HUES6 (cell line): ENCODE results near the gene LRRC1.
"Not testable (repeated sequence)": the region's sequence is repeated elsewhere in the genome, so short reads cannot be mapped to it uniquely, and the experiment has no call there.

Source experiments
- H3K27ac ChIP-seq: 2 replicates; pipeline ENCODE4 v1.7.0; 2013; ENCODE audit warnings: low read depth, mild to moderate bottlenecking, low read length, inconsistent platforms
- H3K27me3 ChIP-seq: 2 replicates; pipeline ENCODE4 v1.6.1; 2013; ENCODE audit warnings: low read length; ENCODE audit not compliant: control insufficient read depth, insufficient read depth
- H3K36me3 ChIP-seq: 2 replicates; pipeline ENCODE4 v1.6.1; 2013; ENCODE audit warnings: low read length; ENCODE audit not compliant: control insufficient read depth, insufficient read depth
- H3K4me1 ChIP-seq: 2 replicates; pipeline ENCODE4 v1.6.1; 2013; ENCODE audit warnings: low read length; ENCODE audit not compliant: control insufficient read depth, insufficient read depth
- H3K4me3 ChIP-seq: 2 replicates; pipeline ENCODE4 v1.5.1; 2013; ENCODE audit warnings: low read depth, low read length
- H3K9ac ChIP-seq: one replicate; pipeline ENCODE4 v1.6.1; 2013; ENCODE audit warnings: mild to moderate bottlenecking, low read length
- H3K9me3 ChIP-seq: 2 replicates; pipeline ENCODE4 v1.6.1; 2013; ENCODE audit warnings: low read depth, low read length; ENCODE audit not compliant: control insufficient read depth, insufficient read depth

Gene LRRC1

GRCh38 chr6:53766930-53767329, 27.9 kb upstream of the LRRC1 start:
- Histone ChIP-seq H3K27me3 (no peaks in the 10 kb centered on the region), H3K27ac (no peak overlapping the region), H3K36me3 (no peaks in the 10 kb centered on the region), H3K9me3 (no peaks in the 10 kb centered on the region), H3K4me1 (no peaks in the 10 kb centered on the region), H3K9ac (no peak overlapping the region), H3K4me3 (no peak overlapping the region)

DNA sequence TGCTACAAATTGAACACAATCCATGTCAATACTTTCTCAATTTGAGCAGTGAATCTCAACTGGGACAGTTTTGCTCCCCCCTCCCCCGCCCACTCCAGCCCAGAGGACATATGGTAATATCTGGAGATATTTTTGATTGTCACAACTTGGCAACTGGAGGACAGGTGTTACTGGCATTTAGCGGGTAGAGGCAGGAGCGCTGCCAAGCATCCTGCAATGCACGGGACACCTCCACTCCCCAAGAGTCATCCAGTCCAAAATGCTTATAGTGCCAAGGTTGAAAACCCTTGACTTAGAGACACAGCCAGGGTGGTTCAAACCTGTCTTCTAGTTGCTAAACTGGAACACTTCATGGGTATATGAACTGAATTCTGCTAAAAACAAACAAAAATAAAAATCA, 26.9 kb upstream of the LRRC1 start:
- Histone ChIP-seq H3K4me3 (no peak overlapping the region), H3K4me1 (no peaks in the 10 kb centered on the region)

DNA sequence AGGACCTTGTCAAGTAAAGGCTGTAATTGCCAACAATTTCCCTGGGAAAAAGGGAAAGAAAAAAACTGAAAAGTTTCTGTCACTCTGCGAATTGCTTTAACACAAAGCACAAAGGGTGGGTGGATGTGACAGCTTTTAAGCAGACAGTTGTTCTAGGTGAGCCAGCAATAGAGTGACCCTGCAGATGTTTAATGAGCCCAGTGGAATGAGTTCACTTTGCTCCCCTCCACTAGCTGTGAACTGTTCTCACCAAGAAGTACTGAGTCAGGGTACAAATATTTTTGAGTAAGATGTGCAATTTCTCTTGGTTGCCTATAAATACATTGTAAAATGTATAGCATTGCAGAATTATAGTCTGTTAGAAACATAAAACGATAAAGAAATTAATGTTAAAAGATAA, 26.2 kb upstream of the LRRC1 start:
- H3K4me1 ChIP-seq: no peaks in the 10 kb centered on the region
- no peaks in the 10 kb centered on the region for H3K27me3 ChIP-seq
- no peaks in the 10 kb centered on the region for H3K36me3 ChIP-seq
- H3K4me3 ChIP-seq: no peak overlapping the region
- H3K9ac ChIP-seq: no peak overlapping the region
- no peak overlapping the region for H3K27ac ChIP-seq
- H3K9me3 ChIP-seq: no peaks in the 10 kb centered on the region

More for the DNA sequence above, 26.9 kb upstream of the LRRC1 start:
- Histone ChIP-seq H3K27me3 (no peaks in the 10 kb centered on the region), H3K27ac (no peak overlapping the region), H3K9me3 (no peaks in the 10 kb centered on the region), H3K36me3 (no peaks in the 10 kb centered on the region), H3K9ac (no peak overlapping the region)

GRCh38 chr6:53770780-53771249, 24.0 kb upstream of the LRRC1 start:
- Histone ChIP-seq H3K36me3 (no peaks in the 10 kb centered on the region), H3K9me3 (peaks cover 7% of the 10 kb centered on the region), H3K27ac (no peak overlapping the region), H3K4me3 (no peak overlapping the region), H3K9ac (no peak overlapping the region), H3K27me3 (no peaks in the 10 kb centered on the region), H3K4me1 (no peaks in the 10 kb centered on the region)

- Histone ChIP-seq H3K9ac (no peak overlapping the region), H3K4me3 (no peak overlapping the region), H3K36me3 (no peaks in the 10 kb centered on the region), H3K9me3 (peaks cover 7% of the 10 kb centered on the region), H3K27ac (no peak overlapping the region), H3K4me1 (no peaks in the 10 kb centered on the region), H3K27me3 (no peaks in the 10 kb centered on the region)
These were observed 22.8 kb upstream of the LRRC1 start for GRCh38 chr6:53771785-53772624.

DNA sequence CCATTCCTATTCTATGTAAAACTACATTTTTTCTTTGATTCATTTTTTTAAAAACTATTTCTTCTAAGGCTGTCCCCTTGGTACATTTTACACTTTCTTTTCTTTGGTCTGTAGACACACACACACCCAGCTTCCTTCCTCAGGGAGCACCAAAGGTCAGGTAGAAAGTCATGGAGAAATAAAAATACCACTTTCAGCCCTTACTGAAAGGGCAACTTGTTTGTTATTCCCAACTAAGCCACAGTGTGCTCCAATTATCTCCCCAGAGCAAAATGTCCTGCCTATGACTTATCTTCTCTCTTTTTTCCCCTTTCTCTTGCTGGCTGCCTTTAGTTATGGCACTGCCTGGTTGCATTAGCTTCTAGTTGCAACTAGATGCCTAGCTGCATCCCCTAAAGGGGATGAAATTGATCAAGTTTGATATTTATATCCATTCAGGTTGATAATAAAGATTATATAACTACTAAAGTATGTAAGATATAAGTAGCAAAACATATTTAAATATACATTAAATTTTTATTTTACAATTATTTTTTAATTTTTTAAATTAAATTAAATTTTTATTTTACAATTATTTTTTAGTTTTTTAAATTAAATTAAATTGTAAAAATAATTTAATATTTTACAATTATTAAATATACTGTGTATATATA, 21.6 kb upstream of the LRRC1 start:
- no peaks in the 10 kb centered on the region for H3K4me1 ChIP-seq
- no peak overlapping the region for H3K9ac ChIP-seq
- no peak overlapping the region for H3K27ac ChIP-seq
- no peak overlapping the region for H3K4me3 ChIP-seq
- no peaks in the 10 kb centered on the region for H3K36me3 ChIP-seq
- peaks cover 7% of the 10 kb centered on the region for H3K9me3 ChIP-seq
- no peaks in the 10 kb centered on the region for H3K27me3 ChIP-seq

DNA sequence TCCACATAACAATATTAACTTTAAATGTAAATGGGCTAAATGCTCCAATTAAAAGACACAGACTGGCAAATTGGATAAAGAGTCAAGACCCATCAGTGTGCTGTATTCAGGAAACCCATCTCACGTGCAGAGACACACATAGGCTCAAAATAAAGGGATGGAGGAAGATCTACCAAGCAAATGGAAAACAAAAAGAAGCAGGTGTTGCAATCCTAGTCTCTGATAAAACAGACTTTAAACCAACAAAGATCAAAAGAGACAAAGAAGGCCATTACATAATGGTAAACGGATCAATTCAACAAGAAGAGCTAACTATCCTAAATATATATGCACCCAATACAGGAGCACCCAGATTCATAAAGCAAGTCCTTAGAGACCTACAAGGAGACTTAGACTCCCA, 18.7 kb upstream of the LRRC1 start:
- not testable (repeated sequence) for H3K9me3 ChIP-seq, H3K27ac ChIP-seq, H3K36me3 ChIP-seq, H3K4me3 ChIP-seq, H3K27me3 ChIP-seq, H3K9ac ChIP-seq, H3K4me1 ChIP-seq

DNA sequence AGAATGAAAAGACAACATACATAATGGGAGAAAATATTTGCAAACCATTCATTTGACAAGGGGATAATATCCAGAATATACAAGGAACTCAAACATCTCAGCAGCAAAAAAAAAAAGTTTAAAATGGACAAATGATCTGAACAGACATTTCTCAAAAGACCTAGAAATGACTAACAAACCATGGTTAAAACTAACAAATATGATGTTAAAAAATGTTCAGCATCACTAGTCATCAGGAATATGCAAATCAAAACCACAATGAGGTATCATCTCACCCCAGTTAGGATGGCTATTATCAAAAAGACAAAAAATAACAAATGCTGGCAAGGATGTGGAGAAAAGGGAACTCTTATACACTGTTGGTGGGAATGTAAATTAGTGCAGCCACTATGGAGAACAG, 9.8 kb upstream of the LRRC1 start:
- not testable (repeated sequence) for H3K9me3 ChIP-seq, H3K36me3 ChIP-seq, H3K4me1 ChIP-seq

GRCh38 chr6:53786832-53787231, 8.0 kb upstream of the LRRC1 start:
- peaks cover 7% of the 10 kb centered on the region; the same call in 1 of the 2 replicates for H3K9me3 ChIP-seq
- H3K4me1 ChIP-seq: no peaks in the 10 kb centered on the region
- no peaks in the 10 kb centered on the region for H3K36me3 ChIP-seq
- H3K4me3 ChIP-seq: no peak overlapping the region
- H3K9ac ChIP-seq: no peak overlapping the region
- H3K27me3 ChIP-seq: no peaks in the 10 kb centered on the region
- no peak overlapping the region for H3K27ac ChIP-seq

More for the DNA sequence above, 9.8 kb upstream of the LRRC1 start:
- not testable (repeated sequence) for H3K27me3 ChIP-seq, H3K4me3 ChIP-seq, H3K27ac ChIP-seq, H3K9ac ChIP-seq

DNA sequence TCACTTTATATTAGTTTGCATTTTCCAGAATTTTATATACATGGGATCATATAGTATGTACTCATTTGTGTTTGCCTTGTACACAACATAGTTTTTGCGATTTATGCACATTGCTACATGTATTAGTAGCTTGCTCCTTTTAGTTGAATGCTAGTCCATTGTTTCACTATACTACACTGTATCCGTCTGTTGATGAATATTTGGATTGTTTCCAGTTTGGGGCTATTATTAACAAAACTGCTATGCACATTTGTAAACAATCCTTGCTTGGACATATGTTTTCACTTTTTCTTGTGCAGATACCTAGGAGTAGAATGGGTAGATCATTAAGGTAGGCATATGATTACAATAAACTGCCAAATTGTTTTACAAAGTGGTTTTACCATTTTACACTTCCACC, 3.9 kb upstream of the LRRC1 start:
- Histone ChIP-seq H3K4me1 (no peaks in the 10 kb centered on the region), H3K36me3 (no peaks in the 10 kb centered on the region), H3K9ac (no peak overlapping the region), H3K27me3 (peaks cover 21% of the 10 kb centered on the region), H3K4me3 (no peak overlapping the region), H3K27ac (no peak overlapping the region), H3K9me3 (peaks cover 7% of the 10 kb centered on the region; the same call in 1 of the 2 replicates)

GRCh38 chr6:53792016-53792415, 2.8 kb upstream of the LRRC1 start:
- Histone ChIP-seq H3K9ac (no peak overlapping the region), H3K9me3 (peaks cover 7% of the 10 kb centered on the region; the same call in 1 of the 2 replicates), H3K36me3 (no peaks in the 10 kb centered on the region), H3K4me3 (no peak overlapping the region), H3K27ac (no peak overlapping the region), H3K4me1 (peaks cover 5% of the 10 kb centered on the region), H3K27me3 (peaks cover 32% of the 10 kb centered on the region)
